ENCODE measurements around the gene PDE11A.

- TF ChIP-seq POLR2A (IDR thresholded peaks at IDR 0.05; ENCODE audit: low read length), result no peak
- no peak for TF ChIP-seq GATA1 (IDR thresholded peaks at IDR 0.05; ENCODE audit: low read depth, low read length)
Observed at GRCh38 chr2:177908182-177908581, 164.4 kb downstream of the PDE11A start.
